ENCODE results near the gene JUNB.

JUNB gene

GRCh38 chr19:12763100-12763499, 28.2 kb upstream of the JUNB start:
- Mint-ChIP-seq H3K36me3 (ENCODE audit: insufficient read depth) (no peaks in the 10 kb centered on the region), H3K9me3 (no peaks in the 10 kb centered on the region), H3K4me1 (ENCODE audit: low read depth in 2 of 2) (peaks cover 6 to 8% of the 10 kb centered on the region in 2 donors), H3K27ac (no peak overlapping the region), H3K27me3 (peaks cover 6 to 9% of the 10 kb centered on the region in 2 donors), H3K4me3 (no peak overlapping the region)
- no peak for DNase-seq
- no peak for ATAC-seq (replicated peaks)

- H3K9me3 Mint-ChIP-seq = no peaks in the 10 kb centered on the region
- no peak overlapping the region for H3K27ac Mint-ChIP-seq
- H3K27me3 Mint-ChIP-seq = no peaks in the 10 kb centered on the region
- ATAC-seq (replicated peaks) (no peak), DNase-seq (no peak)
- peaks cover 4% of the 10 kb centered on the region for H3K36me3 Mint-ChIP-seq (ENCODE audit: insufficient read depth)
- no peak overlapping the region for H3K4me3 Mint-ChIP-seq
- H3K4me1 Mint-ChIP-seq (ENCODE audit: low read depth in 2 of 2) = peaks cover 8 to 9% of the 10 kb centered on the region in 2 donors
Measured at GRCh38 chr19:12764698-12765097, 26.6 kb upstream of the JUNB start.

- Mint-ChIP-seq H3K4me1 (ENCODE audit: low read depth in 2 of 2) (peaks cover 4 to 6% of the 10 kb centered on the region in 2 donors), H3K36me3 (ENCODE audit: insufficient read depth) (peaks cover 4% of the 10 kb centered on the region), H3K9me3 (no peaks in the 10 kb centered on the region), H3K27ac (no peak overlapping the region), H3K4me3 (peak overlapping the region; percentile 18 to 27), H3K27me3 (no peaks in the 10 kb centered on the region)
- peak; percentile 79 to 85 (median 85) for DNase-seq
- ATAC-seq (replicated peaks) = peak; percentile 76
Measured at GRCh38 chr19:12766051-12766521, 25.2 kb upstream of the JUNB start.

- DNase-seq = no peak
- ATAC-seq (replicated peaks) = no peak
- H3K27me3 Mint-ChIP-seq = no peaks in the 10 kb centered on the region
- no peak overlapping the region for H3K4me3 Mint-ChIP-seq
- peaks cover 4 to 6% of the 10 kb centered on the region in 2 donors for H3K4me1 Mint-ChIP-seq (ENCODE audit: low read depth in 2 of 2)
- H3K36me3 Mint-ChIP-seq (ENCODE audit: insufficient read depth) = peaks cover 4% of the 10 kb centered on the region
- no peak overlapping the region for H3K27ac Mint-ChIP-seq
- H3K9me3 Mint-ChIP-seq = no peaks in the 10 kb centered on the region
Measured at GRCh38 chr19:12767150-12767549, 24.1 kb upstream of the JUNB start.

DNA sequence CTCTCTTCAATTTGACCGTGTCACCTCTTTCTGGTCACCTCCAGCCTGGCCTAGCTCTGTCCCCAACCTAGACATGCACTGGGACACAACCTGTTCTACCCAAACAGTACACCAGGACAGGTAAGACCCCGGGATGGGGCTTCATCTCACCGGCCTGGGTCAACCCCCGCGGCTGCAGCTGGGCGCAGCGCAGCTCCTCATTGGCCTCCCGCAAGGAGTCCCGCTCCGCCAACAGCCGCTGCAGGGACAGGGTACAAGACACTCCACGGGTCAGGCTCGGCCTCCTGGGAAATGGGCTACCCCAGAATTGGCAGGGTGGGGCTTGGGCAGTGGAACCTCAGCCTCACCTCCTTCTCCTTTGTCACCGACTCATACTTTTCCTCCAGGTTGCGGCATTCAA, 23.6 kb upstream of the JUNB start:
- Mint-ChIP-seq H3K4me1 (ENCODE audit: low read depth in 2 of 2) (peaks cover 4 to 6% of the 10 kb centered on the region in 2 donors), H3K27me3 (no peaks in the 10 kb centered on the region), H3K4me3 (no peak overlapping the region), H3K27ac (no peak overlapping the region), H3K36me3 (ENCODE audit: insufficient read depth) (peaks cover 4% of the 10 kb centered on the region), H3K9me3 (no peaks in the 10 kb centered on the region)
- ATAC-seq (replicated peaks) = no peak
- no peak for DNase-seq

- peak overlapping the region; percentile 3 to 52 for H3K4me3 Mint-ChIP-seq
- DNase-seq (peak in 2 of 3 experiments; percentile 27 to 36), ATAC-seq (replicated peaks) (peak; percentile 87)
- H3K36me3 Mint-ChIP-seq (ENCODE audit: insufficient read depth) = peaks cover 4% of the 10 kb centered on the region
- H3K4me1 Mint-ChIP-seq (ENCODE audit: low read depth in 2 of 2) = peaks cover 7 to 9% of the 10 kb centered on the region in 2 donors
- no peaks in the 10 kb centered on the region for H3K9me3 Mint-ChIP-seq
- H3K27me3 Mint-ChIP-seq = no peaks in the 10 kb centered on the region
- H3K27ac Mint-ChIP-seq = no peak overlapping the region
Measured at GRCh38 chr19:12769689-12770088, 21.6 kb upstream of the JUNB start.

GRCh38 chr19:12770922-12771321, 20.4 kb upstream of the JUNB start:
- no peaks in the 10 kb centered on the region for H3K27me3 Mint-ChIP-seq
- no peak for DNase-seq

DNA sequence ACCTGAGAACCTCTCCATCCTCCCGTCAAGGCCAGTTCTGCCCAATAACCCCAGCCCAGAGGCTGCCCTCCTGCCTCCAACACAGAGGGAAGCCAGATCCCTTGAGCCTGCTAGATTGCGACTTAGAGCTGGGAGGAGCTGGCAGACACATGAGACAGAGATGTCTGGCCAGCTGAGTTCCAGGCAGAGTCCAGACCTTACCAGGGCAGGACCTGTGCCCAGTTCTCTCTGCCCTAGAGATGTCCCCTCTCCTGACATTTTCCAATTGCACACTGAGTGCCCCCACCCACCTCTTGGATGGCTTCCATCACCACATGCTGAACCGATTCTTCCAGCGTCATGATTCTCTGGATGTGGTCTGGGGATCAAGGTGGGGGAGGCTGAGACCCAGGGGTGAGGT, 19.0 kb upstream of the JUNB start:
- H3K27me3 Mint-ChIP-seq = no peaks in the 10 kb centered on the region
- H3K4me3 Mint-ChIP-seq = no peak overlapping the region
- H3K36me3 Mint-ChIP-seq (ENCODE audit: insufficient read depth) = peaks cover 7% of the 10 kb centered on the region
- peaks cover 4 to 5% of the 10 kb centered on the region in 2 donors for H3K4me1 Mint-ChIP-seq (ENCODE audit: low read depth in 2 of 2)
- H3K9me3 Mint-ChIP-seq = no peaks in the 10 kb centered on the region
- no peak overlapping the region for H3K27ac Mint-ChIP-seq
- DNase-seq (no peak), ATAC-seq (replicated peaks) (no peak)

More at GRCh38 chr19:12770922-12771321, 20.4 kb upstream of the JUNB start:
- H3K4me1 Mint-ChIP-seq (ENCODE audit: low read depth in 2 of 2) = peaks cover 7 to 8% of the 10 kb centered on the region in 2 donors
- H3K9me3 Mint-ChIP-seq = no peaks in the 10 kb centered on the region
- no peak overlapping the region for H3K27ac Mint-ChIP-seq
- no peak for ATAC-seq (replicated peaks)
- no peak overlapping the region for H3K4me3 Mint-ChIP-seq
- H3K36me3 Mint-ChIP-seq (ENCODE audit: insufficient read depth) = peaks cover 4% of the 10 kb centered on the region

DNA sequence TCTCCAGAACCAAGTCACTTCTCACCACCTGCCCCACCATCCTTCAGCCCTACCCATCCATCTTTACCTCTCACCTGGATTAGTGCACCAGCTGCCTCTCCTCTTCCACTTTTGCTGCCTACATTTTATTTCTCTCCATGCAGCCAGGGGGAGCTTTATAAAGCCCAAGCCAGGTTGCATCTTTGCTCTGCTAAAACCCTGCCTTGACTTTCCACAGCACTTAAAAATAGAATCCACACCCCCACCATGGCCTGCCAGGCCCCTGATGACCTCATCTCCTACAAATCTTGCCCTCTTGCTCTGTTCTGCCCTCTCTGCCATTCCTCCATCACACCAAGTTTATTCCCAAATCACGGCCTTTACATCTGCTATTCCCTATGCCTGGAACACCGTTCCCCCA, 17.7 kb upstream of the JUNB start:
- Mint-ChIP-seq H3K9me3 (no peaks in the 10 kb centered on the region), H3K4me3 (peak overlapping the region in 1 of 2 donors; percentile 32), H3K27me3 (no peaks in the 10 kb centered on the region), H3K4me1 (ENCODE audit: low read depth in 2 of 2) (peaks cover 10 to 12% of the 10 kb centered on the region in 2 donors), H3K36me3 (ENCODE audit: insufficient read depth) (peaks cover 10% of the 10 kb centered on the region), H3K27ac (no peak overlapping the region)
- ATAC-seq (replicated peaks) = no peak
- no peak for DNase-seq

DNA sequence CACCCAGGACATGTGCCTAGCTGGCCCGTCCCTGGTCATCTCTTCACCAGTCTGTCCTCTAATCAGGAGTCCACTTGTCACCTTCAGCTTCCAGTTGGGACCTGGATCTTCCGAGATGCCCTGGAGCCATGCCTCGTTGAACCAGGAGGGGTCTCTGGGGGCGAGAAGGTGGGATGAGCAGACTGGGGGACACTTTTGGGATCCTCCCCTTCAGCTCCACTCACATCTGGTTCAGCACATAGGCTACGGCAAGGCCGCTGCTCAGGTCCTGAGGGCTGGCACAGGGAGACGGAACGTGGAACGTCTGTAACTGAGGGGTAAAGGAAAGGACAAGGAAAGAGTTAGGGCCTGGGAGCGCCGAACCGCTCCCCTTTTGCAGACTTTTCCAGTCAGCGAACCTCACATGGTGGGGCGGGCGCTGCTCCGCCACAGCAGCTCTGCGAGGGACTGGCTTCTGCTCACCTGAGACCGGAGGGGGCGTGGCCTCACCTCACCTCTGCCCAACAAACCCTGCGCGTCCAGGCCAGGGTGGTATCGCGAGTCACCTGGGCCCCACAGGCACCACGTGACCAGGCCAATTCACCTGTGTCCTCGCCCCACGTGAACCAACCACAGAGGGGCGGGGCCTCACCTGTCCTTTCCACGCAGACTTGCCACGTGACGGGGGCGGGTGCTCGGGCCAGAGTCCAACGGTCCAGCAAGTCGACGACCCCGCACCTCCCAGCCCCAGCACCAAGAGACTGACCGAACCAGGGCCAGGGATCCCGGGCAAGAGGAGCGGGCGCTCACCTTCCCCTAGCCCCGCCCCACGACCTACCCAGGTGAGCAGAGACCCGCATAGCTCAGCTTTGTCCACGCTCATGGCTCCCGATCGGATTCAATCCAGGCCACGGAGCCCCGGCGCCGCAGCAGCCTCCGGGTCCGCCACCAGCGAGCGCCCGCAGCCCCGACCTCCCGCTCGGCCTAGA, 16.4 kb upstream of the JUNB start, which contains the start of gene HOOK2:
Gene HOOK2, minus strand, starts transcription at position 965 of the 968 bp plus-strand sequence. Its CDS starts 103 bp downstream, at position 862.
- no peak for ATAC-seq (replicated peaks)
- peak in 1 of 3 experiments; percentile 23 for DNase-seq
- Mint-ChIP-seq H3K36me3 (ENCODE audit: insufficient read depth) (peaks cover 6% of the 10 kb centered on the region), H3K27ac (peak within 1 kb of the TSS in 1 of 2 donors; percentile 76), H3K9me3 (no peaks in the 10 kb centered on the region), H3K4me3 (peak within 1 kb of the TSS; percentile 73 to 78), H3K27me3 (no peaks in the 10 kb centered on the region), H3K4me1 (ENCODE audit: low read depth in 2 of 2) (peaks cover 10 to 16% of the 10 kb centered on the region in 2 donors)

DNA sequence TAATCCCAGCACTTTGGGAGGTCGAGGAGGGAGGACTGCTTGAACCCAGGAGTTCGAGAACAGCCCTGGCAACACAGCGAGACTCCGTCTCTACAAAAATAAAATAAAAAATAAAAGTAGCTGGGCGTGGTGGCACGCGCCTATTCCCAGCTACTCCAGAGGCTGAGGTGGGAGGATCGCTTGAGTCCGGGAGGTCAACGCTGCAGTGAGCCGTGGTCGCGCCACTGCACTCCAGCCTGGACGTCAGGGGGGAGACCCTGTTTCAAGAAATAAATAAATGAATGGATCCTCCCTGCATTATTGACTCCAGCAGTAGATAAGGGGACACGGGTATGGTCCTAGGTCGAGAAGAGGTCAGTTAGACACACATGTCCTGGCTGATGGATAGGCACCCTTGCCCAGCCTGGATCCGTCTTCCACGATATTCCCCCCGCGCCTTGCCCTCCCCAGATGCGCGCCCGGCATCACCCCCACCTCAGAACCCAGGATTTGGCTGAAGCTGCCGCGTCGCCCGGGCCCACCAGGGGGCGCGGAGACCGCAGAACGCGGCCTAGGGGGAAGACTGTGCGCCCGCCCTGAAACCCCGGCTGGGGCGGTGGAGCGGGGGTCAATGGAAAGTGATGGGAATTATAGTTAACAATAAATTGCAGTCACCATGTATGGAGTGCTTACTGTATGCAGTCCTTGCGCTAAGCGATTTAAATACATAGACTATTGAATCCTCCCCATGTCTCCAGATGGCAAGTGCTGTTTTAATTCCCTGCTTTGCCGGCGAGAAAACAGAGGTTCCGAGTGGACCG, 13.9 kb upstream of the JUNB start:
- Mint-ChIP-seq H3K36me3 (ENCODE audit: insufficient read depth) (peaks cover 12% of the 10 kb centered on the region), H3K27me3 (no peaks in the 10 kb centered on the region), H3K9me3 (no peaks in the 10 kb centered on the region), H3K27ac (peak overlapping the region; percentile 87 to 89), H3K4me3 (peak overlapping the region; percentile 84 to 88), H3K4me1 (ENCODE audit: low read depth in 2 of 2) (peaks cover 17 to 23% of the 10 kb centered on the region in 2 donors)
- ATAC-seq (replicated peaks) (peak; percentile 11), DNase-seq (peak; percentile 74 to 81 (median 80))

DNA sequence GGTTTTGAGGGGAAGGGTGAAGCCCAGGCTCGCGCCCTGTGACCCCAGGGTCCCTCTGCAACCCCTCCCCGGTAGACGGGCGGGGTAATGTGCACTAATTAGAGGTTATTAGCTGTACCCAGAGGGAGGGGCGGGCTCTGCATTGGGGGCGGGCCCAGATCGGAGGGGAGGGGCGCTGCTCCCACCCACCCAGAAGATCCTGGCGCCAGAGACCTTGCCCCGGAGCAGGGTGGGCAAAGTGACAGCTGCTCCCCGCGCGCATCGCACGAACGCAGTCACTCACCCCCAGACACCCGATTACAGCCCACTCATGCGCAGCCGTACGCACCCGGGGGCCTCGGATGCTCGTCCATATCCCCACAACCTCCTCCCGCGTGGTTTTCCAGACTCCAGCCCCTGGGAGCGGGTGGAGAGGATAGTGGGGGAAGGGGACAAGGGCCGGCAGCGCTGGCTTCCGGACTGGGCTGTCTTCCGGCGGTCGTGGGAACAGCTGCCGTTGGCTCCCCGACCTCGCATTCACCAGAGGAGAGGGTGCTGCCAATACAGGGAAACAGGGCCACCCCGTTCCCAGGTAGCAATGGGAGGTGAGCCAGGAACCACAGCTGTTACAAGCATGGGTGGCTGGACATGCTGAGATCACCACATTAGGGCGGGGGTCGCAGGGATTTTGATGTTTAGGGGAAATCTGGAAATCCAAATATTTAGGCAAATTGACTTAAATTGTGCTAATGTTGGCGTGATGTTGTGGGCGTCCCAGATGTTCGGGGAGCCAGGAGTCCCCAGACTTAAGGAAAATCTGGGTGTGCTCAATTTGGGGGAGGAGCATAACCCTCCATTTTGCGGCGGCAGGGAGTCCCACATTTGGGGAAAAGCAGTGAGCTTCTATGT, 13.0 kb upstream of the JUNB start:
- Mint-ChIP-seq H3K36me3 (ENCODE audit: insufficient read depth) (peaks cover 12% of the 10 kb centered on the region), H3K4me3 (peak overlapping the region; percentile 84 to 88), H3K9me3 (no peaks in the 10 kb centered on the region), H3K4me1 (ENCODE audit: low read depth in 2 of 2) (peaks cover 16 to 23% of the 10 kb centered on the region in 2 donors), H3K27ac (peak overlapping the region; percentile 87 to 89), H3K27me3 (no peaks in the 10 kb centered on the region)
- ATAC-seq (replicated peaks) = no peak
- DNase-seq = no peak

- Mint-ChIP-seq H3K27ac (peak overlapping the region; percentile 87 to 89), H3K4me1 (ENCODE audit: low read depth in 2 of 2) (peaks cover 15 to 26% of the 10 kb centered on the region in 2 donors), H3K4me3 (peak overlapping the region; percentile 84 to 88), H3K27me3 (no peaks in the 10 kb centered on the region), H3K9me3 (no peaks in the 10 kb centered on the region), H3K36me3 (ENCODE audit: insufficient read depth) (peaks cover 12% of the 10 kb centered on the region)
- DNase-seq (no peak), ATAC-seq (replicated peaks) (no peak)
Measured at GRCh38 chr19:12778905-12779161, 12.5 kb upstream of the JUNB start.

Data from effector memory CD8-positive, alpha-beta T cell (primary cell).